Measurements from ENCODE around the gene SLC6A18. TPM values are rescaled to one million over a fixed set of nuclear protein-coding genes. Genes with fewer than 3 reads are reported as not detected.

Gene SLC6A18
- total RNA-seq, 4 donors from 2014 or later, result not detected

DNA sequence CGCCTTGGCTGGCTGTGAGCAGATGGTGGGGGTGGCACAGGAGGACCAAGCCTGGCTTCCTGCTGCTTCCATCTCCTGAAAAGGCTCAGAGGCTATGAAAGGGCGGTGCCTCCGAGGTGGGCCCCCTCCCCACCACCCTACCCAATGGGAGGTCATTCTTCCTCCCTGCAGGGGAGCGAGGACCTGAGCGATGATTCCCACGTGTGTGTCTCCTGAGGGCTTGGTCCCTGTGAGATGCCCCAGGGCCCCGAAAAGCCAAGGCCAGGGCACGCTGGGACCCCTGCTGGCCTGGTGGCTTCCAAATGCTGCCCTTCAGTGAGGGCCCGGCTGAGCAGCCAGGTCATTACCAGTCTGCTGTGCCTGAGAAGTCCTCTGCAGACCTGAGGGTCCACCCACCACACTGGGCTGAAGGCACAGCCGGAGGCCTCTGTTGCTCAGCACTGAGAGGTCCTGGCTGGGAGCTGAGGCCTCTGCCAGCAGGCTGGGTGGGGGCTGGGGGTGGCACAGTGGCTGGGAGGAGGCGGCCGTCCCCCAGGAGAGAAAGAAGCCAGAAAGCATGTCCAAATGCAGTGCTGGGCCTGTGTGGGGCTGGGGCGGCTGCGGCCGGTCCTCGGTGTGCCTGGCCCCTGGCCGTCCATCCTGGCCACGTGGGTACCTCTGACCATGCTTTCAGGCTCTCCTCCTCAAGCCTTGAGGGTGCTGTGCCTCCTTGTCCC lies 37.8 kb upstream of the SLC6A18 start:
- ATAC-seq (ENCODE audit: low FRiP score), result no peak
- TF ChIP-seq, protein P1, sequence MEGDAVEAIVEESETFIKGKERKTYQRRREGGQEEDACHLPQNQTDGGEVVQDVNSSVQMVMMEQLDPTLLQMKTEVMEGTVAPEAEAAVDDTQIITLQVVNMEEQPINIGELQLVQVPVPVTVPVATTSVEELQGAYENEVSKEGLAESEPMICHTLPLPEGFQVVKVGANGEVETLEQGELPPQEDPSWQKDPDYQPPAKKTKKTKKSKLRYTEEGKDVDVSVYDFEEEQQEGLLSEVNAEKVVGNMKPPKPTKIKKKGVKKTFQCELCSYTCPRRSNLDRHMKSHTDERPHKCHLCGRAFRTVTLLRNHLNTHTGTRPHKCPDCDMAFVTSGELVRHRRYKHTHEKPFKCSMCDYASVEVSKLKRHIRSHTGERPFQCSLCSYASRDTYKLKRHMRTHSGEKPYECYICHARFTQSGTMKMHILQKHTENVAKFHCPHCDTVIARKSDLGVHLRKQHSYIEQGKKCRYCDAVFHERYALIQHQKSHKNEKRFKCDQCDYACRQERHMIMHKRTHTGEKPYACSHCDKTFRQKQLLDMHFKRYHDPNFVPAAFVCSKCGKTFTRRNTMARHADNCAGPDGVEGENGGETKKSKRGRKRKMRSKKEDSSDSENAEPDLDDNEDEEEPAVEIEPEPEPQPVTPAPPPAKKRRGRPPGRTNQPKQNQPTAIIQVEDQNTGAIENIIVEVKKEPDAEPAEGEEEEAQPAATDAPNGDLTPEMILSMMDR (IDR thresholded peaks at IDR 0.05), result no peak
- DNase-seq (ENCODE audit: low spot score), result no peak

DNA sequence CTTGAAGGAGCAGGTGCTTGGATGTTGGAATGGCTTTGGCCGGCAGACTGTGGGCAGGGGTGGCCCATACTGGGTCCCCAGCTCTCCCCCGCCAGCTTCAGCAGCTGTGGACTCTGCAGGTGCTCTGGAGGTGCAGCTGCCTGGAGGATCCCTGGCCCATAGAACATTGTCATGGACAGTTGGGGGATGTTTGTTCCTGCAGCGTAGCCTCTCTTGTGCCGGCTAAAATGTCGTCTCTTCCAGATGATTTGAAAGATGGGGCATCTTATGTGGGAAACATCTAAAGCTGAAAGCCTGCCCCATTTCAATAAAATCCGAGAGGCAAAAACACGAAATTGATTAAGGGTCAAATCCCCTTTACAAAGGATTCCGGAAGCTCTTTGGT lies 37.2 kb upstream of the SLC6A18 start:
- TF ChIP-seq, protein P1 (IDR thresholded peaks at IDR 0.05), result no peak
- DNase-seq (ENCODE audit: low spot score) (no peak), ATAC-seq (ENCODE audit: low FRiP score) (no peak)

DNA sequence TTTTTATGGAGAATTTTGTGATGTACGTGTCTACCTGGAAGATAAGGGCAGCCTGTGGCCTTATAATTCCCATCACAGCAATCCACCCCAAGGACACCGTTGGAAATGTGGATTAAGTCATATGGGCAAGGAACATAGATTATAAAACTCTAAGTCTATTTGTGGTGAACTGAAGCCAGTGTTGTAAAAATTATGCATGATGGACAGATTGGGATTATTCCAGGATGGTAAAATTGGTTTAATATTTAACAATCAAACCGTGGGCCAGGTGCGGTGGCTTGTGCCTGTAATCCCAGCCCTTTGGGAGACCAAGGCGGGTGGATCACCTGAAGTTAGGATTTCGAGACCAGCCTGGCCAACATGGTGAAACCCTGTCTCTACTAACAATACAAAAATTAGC lies 36.7 kb upstream of the SLC6A18 start:
- TF ChIP-seq, protein P1 (IDR thresholded peaks at IDR 0.05), result no peak
- ATAC-seq (ENCODE audit: low FRiP score), result no peak
- DNase-seq (ENCODE audit: low spot score), result no peak

DNA sequence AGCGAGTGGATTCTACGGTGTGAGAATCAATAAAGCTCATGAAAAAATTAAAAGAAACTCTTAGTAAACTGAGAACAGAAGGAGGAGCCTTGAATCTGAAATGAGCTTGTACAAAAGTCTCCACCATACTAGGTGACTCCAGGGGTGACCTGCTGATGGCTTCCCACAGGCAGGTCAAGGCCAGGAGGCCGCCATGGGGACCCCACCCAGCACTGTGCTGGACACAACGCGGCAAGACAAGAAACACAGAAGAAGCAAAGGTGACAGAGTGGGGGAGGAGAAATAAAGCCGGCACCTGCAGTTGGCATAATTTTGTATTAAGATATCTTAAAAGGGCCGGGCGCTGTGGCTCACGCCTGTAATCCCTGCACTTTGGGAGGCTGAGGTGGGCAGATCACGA lies 35.9 kb upstream of the SLC6A18 start:
- ATAC-seq (ENCODE audit: low FRiP score) (no peak), DNase-seq (ENCODE audit: low spot score) (no peak)
- TF ChIP-seq, protein P1 (IDR thresholded peaks at IDR 0.05), result no peak

DNA sequence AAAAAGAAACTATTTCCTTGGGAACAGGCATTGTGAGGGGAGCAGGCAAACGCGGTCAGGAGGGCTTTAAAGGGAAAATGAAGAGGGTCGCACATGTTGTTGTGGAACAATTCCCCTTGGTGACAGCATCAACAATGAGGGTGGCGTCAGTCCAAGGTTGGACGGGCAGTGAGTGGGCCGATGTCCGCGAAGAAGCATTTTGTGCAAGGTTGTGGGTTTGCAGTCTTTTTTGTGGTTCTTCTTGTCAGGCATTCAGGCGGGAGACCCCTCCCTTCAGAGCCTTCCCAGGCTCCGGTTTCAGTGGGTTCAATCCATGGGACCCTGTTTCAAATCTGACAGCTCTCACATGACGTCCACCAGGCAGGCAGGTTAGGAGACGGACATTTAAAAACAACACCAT lies 34.9 kb upstream of the SLC6A18 start:
- DNase-seq (ENCODE audit: low spot score), result no peak
- ATAC-seq (ENCODE audit: low FRiP score), result no peak
- TF ChIP-seq, protein P1 (IDR thresholded peaks at IDR 0.05), result no peak

DNA sequence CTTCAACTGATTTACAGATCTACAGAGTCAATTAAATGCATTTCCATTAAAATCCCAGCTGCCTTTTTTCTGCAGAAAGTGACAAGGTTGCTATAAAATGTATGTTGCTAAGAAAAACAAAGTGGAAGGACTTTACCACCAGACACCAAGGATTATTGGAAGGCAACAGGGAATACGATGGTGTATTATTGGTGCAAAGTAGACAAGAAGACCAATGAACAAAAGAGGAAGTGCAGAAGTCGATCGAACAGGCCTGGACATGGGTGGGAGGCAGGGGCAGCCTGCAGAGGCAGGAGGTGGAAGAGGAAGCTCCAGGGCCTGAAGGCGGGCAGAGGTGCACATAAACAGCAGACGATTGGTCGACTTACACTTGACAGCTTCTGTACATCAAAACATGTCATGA lies 34.3 kb upstream of the SLC6A18 start:
- DNase-seq (ENCODE audit: low spot score) (no peak), ATAC-seq (ENCODE audit: low FRiP score) (no peak)
- TF ChIP-seq, protein P1 (IDR thresholded peaks at IDR 0.05), result no peak

DNA sequence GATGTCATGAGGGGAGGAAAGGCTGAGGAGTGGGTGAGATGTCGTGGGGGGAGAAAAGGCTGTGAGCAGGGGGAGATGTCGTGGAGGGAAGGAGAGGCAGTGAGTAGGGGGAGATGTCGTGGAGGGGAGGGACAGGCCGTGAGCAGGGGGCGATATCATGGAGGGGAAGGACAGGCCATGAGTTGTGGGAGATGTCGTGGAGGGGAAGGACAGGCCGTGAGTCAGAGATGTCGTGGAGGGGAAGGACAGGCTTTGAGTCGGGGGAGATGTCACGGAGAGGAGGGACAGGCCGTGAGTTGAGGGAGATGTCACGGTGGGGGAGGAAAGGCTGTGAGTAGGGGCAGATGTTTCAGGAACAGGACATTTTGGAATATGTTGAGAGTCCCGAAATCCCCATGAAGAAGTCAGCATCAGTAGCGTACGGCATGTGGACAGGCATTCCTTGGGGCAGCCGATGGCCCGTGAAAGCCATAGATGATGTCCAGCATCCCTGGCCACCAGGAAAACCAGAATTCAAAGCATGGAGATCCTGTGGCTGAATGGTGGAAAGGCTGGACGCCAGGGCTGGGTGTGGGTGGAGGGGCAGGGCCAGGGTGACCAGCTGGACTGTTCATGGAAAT lies 32.1 kb upstream of the SLC6A18 start:
- DNase-seq (ENCODE audit: low spot score) (no peak), ATAC-seq (ENCODE audit: low FRiP score) (no peak)
- TF ChIP-seq, protein P1 (IDR thresholded peaks at IDR 0.05), result no peak
